KMS-11 (cell line): ENCODE data around the gene BMPER.

ENCODE experiments used
- H2AFZ ChIP-seq: fragments of 200-600 bp; sonication (generic); 2 replicates; pipeline ENCODE4 v1.6.1; 2016; ENCODE audit warnings: antibody characterized with exemption, mixed run types, low read depth
- H3K27ac ChIP-seq: fragments of 200-600 bp; sonication (generic); 2 replicates; pipeline ENCODE4 v1.6.1; 2016; ENCODE audit warnings: mild to moderate bottlenecking, mixed run types
- H3K27me3 ChIP-seq: fragments of 200-600 bp; sonication (generic); 2 replicates; pipeline ENCODE4 v1.6.1; 2017; ENCODE audit warnings: mild to moderate bottlenecking, low read depth, mixed run types, moderate library complexity; ENCODE audit not compliant: insufficient read depth
- H3K36me3 ChIP-seq: fragments of 200-600 bp; sonication (generic); 2 replicates; pipeline ENCODE4 v1.6.1; 2017; ENCODE audit warnings: mild to moderate bottlenecking, mixed run types; ENCODE audit not compliant: insufficient read depth
- H3K4me1 ChIP-seq: fragments of 200-600 bp; sonication (generic); 2 replicates; pipeline ENCODE4 v1.6.1; 2016; ENCODE audit warnings: mild to moderate bottlenecking, low read depth, mixed run types; ENCODE audit not compliant: poor library complexity, severe bottlenecking
- H3K4me2 ChIP-seq: fragments of 200-600 bp; sonication (generic); 2 replicates; pipeline ENCODE4 v1.7.0; 2016; ENCODE audit warnings: mild to moderate bottlenecking, mixed run types
- H3K4me3 ChIP-seq: fragments of 200-600 bp; sonication (generic); IDR thresholded peaks from 2 replicates; pipeline ENCODE4 v1.6.1; 2017; ENCODE audit warnings: low read depth, low read length, mixed read lengths; ENCODE audit not compliant: insufficient read depth
- H3K79me2 ChIP-seq: fragments of 200-600 bp; sonication (generic); 2 replicates; pipeline ENCODE4 v1.6.1; 2016; ENCODE audit warnings: low read depth, mixed run types; ENCODE audit not compliant: insufficient read depth
- H3K9ac ChIP-seq: fragments of 200-600 bp; sonication (generic); 2 replicates; pipeline ENCODE4 v1.6.1; 2016; ENCODE audit warnings: mild to moderate bottlenecking, mixed run types
- H4K20me1 ChIP-seq: fragments of 200-600 bp; sonication (generic); 2 replicates; pipeline ENCODE4 v1.6.1; 2016; ENCODE audit warnings: mild to moderate bottlenecking, mixed run types; ENCODE audit not compliant: insufficient read depth
- TF ChIP-seq, protein P1 (sequence below): fragments of 200-600 bp; sonication (generic); conservative IDR thresholded peaks from 2 replicates; pipeline ENCODE4 v1.6.1; 2017; ENCODE audit warnings: low read depth, mild to moderate bottlenecking, antibody characterized with exemption, low read length, moderate library complexity, mixed read lengths

The BMPER gene

GRCh38 chr7:34048445-34048844 is 143.1 kb downstream of the BMPER start:
- Histone ChIP-seq H3K27me3 (no peaks in the 10 kb centered on the region), H3K4me1 (no peaks in the 10 kb centered on the region), H2AFZ (no peak overlapping the region), H3K27ac (no peak overlapping the region), H3K4me2 (no peak overlapping the region), H3K36me3 (no peaks in the 10 kb centered on the region), H3K79me2 (no peaks in the 10 kb centered on the region), H3K4me3 (no peak overlapping the region), H3K9ac (no peak overlapping the region), H4K20me1 (no peaks in the 10 kb centered on the region)
- TF ChIP-seq, protein P1, sequence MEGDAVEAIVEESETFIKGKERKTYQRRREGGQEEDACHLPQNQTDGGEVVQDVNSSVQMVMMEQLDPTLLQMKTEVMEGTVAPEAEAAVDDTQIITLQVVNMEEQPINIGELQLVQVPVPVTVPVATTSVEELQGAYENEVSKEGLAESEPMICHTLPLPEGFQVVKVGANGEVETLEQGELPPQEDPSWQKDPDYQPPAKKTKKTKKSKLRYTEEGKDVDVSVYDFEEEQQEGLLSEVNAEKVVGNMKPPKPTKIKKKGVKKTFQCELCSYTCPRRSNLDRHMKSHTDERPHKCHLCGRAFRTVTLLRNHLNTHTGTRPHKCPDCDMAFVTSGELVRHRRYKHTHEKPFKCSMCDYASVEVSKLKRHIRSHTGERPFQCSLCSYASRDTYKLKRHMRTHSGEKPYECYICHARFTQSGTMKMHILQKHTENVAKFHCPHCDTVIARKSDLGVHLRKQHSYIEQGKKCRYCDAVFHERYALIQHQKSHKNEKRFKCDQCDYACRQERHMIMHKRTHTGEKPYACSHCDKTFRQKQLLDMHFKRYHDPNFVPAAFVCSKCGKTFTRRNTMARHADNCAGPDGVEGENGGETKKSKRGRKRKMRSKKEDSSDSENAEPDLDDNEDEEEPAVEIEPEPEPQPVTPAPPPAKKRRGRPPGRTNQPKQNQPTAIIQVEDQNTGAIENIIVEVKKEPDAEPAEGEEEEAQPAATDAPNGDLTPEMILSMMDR: no peak

DNA sequence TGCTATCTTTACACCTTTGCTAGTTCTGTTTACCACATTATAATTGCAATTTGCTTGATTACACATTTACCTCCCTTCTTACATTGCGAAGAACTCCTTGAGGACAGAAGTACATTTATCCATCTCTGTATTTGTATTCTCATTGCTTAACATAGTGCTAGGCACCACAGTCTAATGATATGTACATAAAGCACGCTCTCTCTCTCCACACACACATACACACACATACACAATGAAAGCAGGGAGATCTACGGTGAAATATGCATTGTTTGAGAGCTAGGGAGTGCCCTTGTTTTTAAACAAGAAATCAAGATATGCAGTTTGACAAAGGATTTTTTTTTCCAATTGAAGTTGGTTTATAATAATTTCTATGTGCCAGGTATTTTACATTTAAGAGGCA is 148.7 kb downstream of the BMPER start:
- H2AFZ ChIP-seq: no peak overlapping the region
- H3K4me2 ChIP-seq: no peak overlapping the region
- H3K27ac ChIP-seq: no peak overlapping the region
- no peaks in the 10 kb centered on the region for H3K27me3 ChIP-seq
- TF ChIP-seq, protein P1: no peak
- H3K9ac ChIP-seq: no peak overlapping the region
- H3K4me1 ChIP-seq: no peaks in the 10 kb centered on the region
- H3K4me3 ChIP-seq: no peak overlapping the region
- H4K20me1 ChIP-seq: no peaks in the 10 kb centered on the region
- no peaks in the 10 kb centered on the region for H3K79me2 ChIP-seq
- H3K36me3 ChIP-seq: no peaks in the 10 kb centered on the region

DNA sequence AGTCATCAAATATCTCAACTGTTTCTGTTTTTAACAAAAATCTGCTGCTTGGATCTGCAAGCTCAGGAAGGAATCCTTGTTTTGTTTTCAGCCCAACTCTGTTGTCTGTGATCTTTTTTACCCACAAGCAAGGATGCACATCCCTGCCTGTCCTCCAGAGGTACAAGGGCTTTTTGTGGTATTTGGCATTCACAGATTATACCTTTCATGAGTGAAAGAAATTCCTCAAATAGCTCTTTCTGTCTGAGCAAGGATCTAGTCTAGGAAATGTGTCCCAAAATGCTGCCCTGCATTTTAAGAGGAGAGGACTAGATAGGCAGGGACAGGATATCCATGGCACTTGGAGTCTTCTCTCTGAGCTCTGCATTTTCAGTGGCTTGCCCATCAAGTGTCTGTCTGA is 151.8 kb downstream of the BMPER start:
- Histone ChIP-seq H3K27me3 (no peaks in the 10 kb centered on the region), H4K20me1 (no peaks in the 10 kb centered on the region), H3K4me3 (no peak overlapping the region), H3K4me1 (no peaks in the 10 kb centered on the region), H3K79me2 (no peaks in the 10 kb centered on the region), H3K36me3 (no peaks in the 10 kb centered on the region), H3K4me2 (no peak overlapping the region), H3K27ac (no peak overlapping the region), H2AFZ (no peak overlapping the region), H3K9ac (no peak overlapping the region)
- TF ChIP-seq, protein P1: no peak

DNA sequence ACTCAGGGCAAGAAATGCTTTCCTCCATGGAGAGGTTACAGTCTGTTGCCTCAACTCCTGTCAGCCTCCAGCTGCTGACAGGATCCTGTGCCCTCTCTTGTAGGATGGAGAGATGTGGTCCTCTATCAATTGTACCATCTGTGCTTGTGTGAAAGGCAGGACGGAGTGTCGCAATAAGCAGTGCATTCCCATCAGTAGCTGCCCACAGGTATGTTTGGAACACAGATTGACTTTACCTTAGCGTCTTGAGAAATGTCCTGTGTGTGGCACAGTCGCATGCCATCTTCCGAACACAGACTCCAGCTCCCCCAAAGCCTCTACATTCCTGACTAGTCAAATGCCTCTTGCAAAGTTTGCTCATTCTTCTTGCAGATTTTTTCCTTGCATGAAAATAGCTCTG is 152.6 kb downstream of the BMPER start:
- no peaks in the 10 kb centered on the region for H4K20me1 ChIP-seq
- no peak overlapping the region for H2AFZ ChIP-seq
- H3K36me3 ChIP-seq: no peaks in the 10 kb centered on the region
- no peak overlapping the region for H3K9ac ChIP-seq
- TF ChIP-seq, protein P1: no peak
- no peaks in the 10 kb centered on the region for H3K27me3 ChIP-seq
- no peak overlapping the region for H3K4me2 ChIP-seq
- no peaks in the 10 kb centered on the region for H3K79me2 ChIP-seq
- H3K27ac ChIP-seq: no peak overlapping the region
- H3K4me3 ChIP-seq: no peak overlapping the region
- no peaks in the 10 kb centered on the region for H3K4me1 ChIP-seq

GRCh38 chr7:34058801-34059135 is 153.4 kb downstream of the BMPER start:
- Histone ChIP-seq H3K27me3 (no peaks in the 10 kb centered on the region), H3K4me2 (no peak overlapping the region), H3K4me3 (no peak overlapping the region), H2AFZ (no peak overlapping the region), H3K27ac (no peak overlapping the region), H3K79me2 (no peaks in the 10 kb centered on the region), H3K36me3 (no peaks in the 10 kb centered on the region), H3K9ac (no peak overlapping the region), H4K20me1 (no peaks in the 10 kb centered on the region), H3K4me1 (no peaks in the 10 kb centered on the region)
- TF ChIP-seq, protein P1: no peak
